GM23248 (cell line): ENCODE data around the gene ODC1. TPM values are rescaled to one million over a fixed set of nuclear protein-coding genes. Genes with fewer than 3 reads are reported as not detected.

Experiments
- DNase-seq: peaks from one replicate; pipeline ENCODE4 v3.0.0-alpha.2; 2015
- H2AFZ ChIP-seq: fragments of 200-600 bp; sonication (generic); 2 replicates; pipeline ENCODE4 v1.6.1; 2016; ENCODE audit warnings: antibody characterized with exemption
- H3F3A ChIP-seq: fragments of 200-600 bp; sonication (generic); 2 replicates; pipeline ENCODE4 v1.6.1; 2016; ENCODE audit warnings: mild to moderate bottlenecking, antibody characterized with exemption, mixed run types; ENCODE audit not compliant: insufficient read depth
- H3K27ac ChIP-seq: fragments of 200-600 bp; sonication (generic); 2 replicates; pipeline ENCODE4 v1.5.1; 2016; ENCODE audit warnings: mild to moderate bottlenecking
- H3K27me3 ChIP-seq: fragments of 200-600 bp; sonication (generic); replicated peaks from 2 replicates; pipeline ENCODE4 v1.6.1; 2016; ENCODE audit warnings: mild to moderate bottlenecking; ENCODE audit not compliant: insufficient read depth
- H3K36me3 ChIP-seq: fragments of 200-600 bp; sonication (generic); 2 replicates; pipeline ENCODE4 v1.6.1; 2016; ENCODE audit warnings: low read depth, mild to moderate bottlenecking
- H3K4me1 ChIP-seq: fragments of 200-600 bp; sonication (generic); 2 replicates; pipeline ENCODE4 v1.6.1; 2016; ENCODE audit warnings: mild to moderate bottlenecking; ENCODE audit not compliant: insufficient read depth
- H3K4me2 ChIP-seq: fragments of 200-600 bp; sonication (generic); one replicate; pipeline ENCODE4 v1.6.1; 2016; ENCODE audit warnings: mild to moderate bottlenecking; ENCODE audit not compliant: unreplicated experiment
- H3K4me3 ChIP-seq: fragments of 200-600 bp; sonication (generic); 2 replicates; pipeline ENCODE4 v1.5.1; 2016; ENCODE audit warnings: mild to moderate bottlenecking
- H3K79me2 ChIP-seq: fragments of 200-600 bp; sonication (generic); 2 replicates; pipeline ENCODE4 v1.6.1; 2016; ENCODE audit warnings: mild to moderate bottlenecking; ENCODE audit not compliant: insufficient read depth
- H3K9ac ChIP-seq: fragments of 200-600 bp; sonication (generic); 2 replicates; pipeline ENCODE4 v1.6.1; 2016; ENCODE audit warnings: mild to moderate bottlenecking
- H3K9me2 ChIP-seq: fragments of 200-600 bp; sonication (generic); 2 replicates; pipeline ENCODE4 v1.6.1; 2016; ENCODE audit warnings: mixed run types, mild to moderate bottlenecking, moderate library complexity; ENCODE audit not compliant: insufficient read depth
- H3K9me3 ChIP-seq: fragments of 200-600 bp; sonication (generic); one replicate; pipeline ENCODE4 v1.6.1; 2017; ENCODE audit warnings: low read depth
- H4K20me1 ChIP-seq: fragments of 200-600 bp; sonication (generic); 2 replicates; pipeline ENCODE4 v1.6.0; 2016; ENCODE audit not compliant: insufficient read depth
- EZH2 ChIP-seq: fragments of 200-600 bp; sonication (generic); IDR thresholded peaks from 2 replicates; pipeline ENCODE4 v1.6.1; 2018; ENCODE audit warnings: antibody characterized with exemption, mild to moderate bottlenecking; ENCODE audit not compliant: insufficient read depth, poor library complexity, severe bottlenecking
- EZH2phosphoT487 ChIP-seq: fragments of 200-600 bp; sonication (generic); IDR thresholded peaks from 2 replicates; pipeline ENCODE4 v1.6.1; 2018; ENCODE audit warnings: antibody characterized with exemption, moderate library complexity, mild to moderate bottlenecking, low read depth; ENCODE audit not compliant: insufficient read depth
- WGBS, 2 experiments: methylation state at CpG; one replicate each; pipeline ENCODE4 v1.1.6; 2015 to 2017; ENCODE audit warnings: low lambda C conversion rate in 2 of 2, low coverage in 1 of 2; ENCODE audit errors: missing lambda C conversion rate in 2 of 2; 5-methylcytosine and 5-hydroxymethylcytosine counted together
- in situ Hi-C: fragments of 300-500 bp; cut with MboI; formaldehyde crosslinking; loops from 2 replicates; pipeline ENCODE4 v1.15.0; 2020
- polyA plus RNA-seq: library from polyadenylated mRNA; unstranded; fragments of >200 nt; fragmentation: Nextera tagmentation; extraction: Ambion mirVana; gene quantifications from 2 replicates; pipeline ENCODE4 v1.2.1, GENCODE V29; 2016
- total RNA-seq: library from RNA; depleted of rRNA; stranded (reverse); fragments of >200 nt; shearing (Covaris generic); gene quantifications from 2 replicates; pipeline ENCODE4 v1.2.3, GENCODE V29; 2014

The ODC1 gene
- total and polyA plus RNA-seq, 2 experiments from 2014 or later = 58.3 to 106 TPM

GRCh38 chr2:10480359-10480949 lies 32.3 kb upstream of the ODC1 start:
- Histone ChIP-seq H3K27ac (no peak overlapping the region), H3K9me2 (no peaks in the 10 kb centered on the region), H3K4me3 (no peak overlapping the region), H3K79me2 (no peaks in the 10 kb centered on the region), H2AFZ (no peak overlapping the region), H3K4me1 (no peaks in the 10 kb centered on the region), H3K9me3 (no peaks in the 10 kb centered on the region), H4K20me1 (no peaks in the 10 kb centered on the region), H3K9ac (no peak overlapping the region), H3K36me3 (no peaks in the 10 kb centered on the region), H3F3A (no peaks in the 10 kb centered on the region), H3K4me2 (no peak overlapping the region), H3K27me3 (peaks cover 38% of the 10 kb centered on the region)
- 57 to 71% methylated on average over 1 to 2 of the region's 2 CpGs for WGBS, 2 experiments
- in situ Hi-C loops = no loop called here
- TF ChIP-seq EZH2 = no peak
- TF ChIP-seq EZH2phosphoT487 = no peak
- DNase-seq = no peak

GRCh38 chr2:10478916-10479315 lies 30.8 kb upstream of the ODC1 start:
- no peak overlapping the region for H3K9ac ChIP-seq
- DNase-seq = no peak
- no peaks in the 10 kb centered on the region for H3K4me1 ChIP-seq
- no peaks in the 10 kb centered on the region for H3K9me3 ChIP-seq
- H3K27me3 ChIP-seq = peaks cover 23% of the 10 kb centered on the region
- TF ChIP-seq EZH2phosphoT487 (no peak), EZH2 (no peak)
- H3K9me2 ChIP-seq = no peaks in the 10 kb centered on the region
- H3K36me3 ChIP-seq = no peaks in the 10 kb centered on the region
- no peak overlapping the region for H2AFZ ChIP-seq
- H3K27ac ChIP-seq = no peak overlapping the region
- H3K79me2 ChIP-seq = no peaks in the 10 kb centered on the region
- H3K4me2 ChIP-seq = no peak overlapping the region
- H3F3A ChIP-seq = no peaks in the 10 kb centered on the region
- in situ Hi-C loops = no loop called here
- 46 to 50% methylated on average over 12 of the region's 12 CpGs for WGBS, 2 experiments
- no peak overlapping the region for H3K4me3 ChIP-seq
- H4K20me1 ChIP-seq = no peaks in the 10 kb centered on the region

GRCh38 chr2:10478298-10478625 lies 30.1 kb upstream of the ODC1 start:
- no peaks in the 10 kb centered on the region for H3K9me3 ChIP-seq
- no peaks in the 10 kb centered on the region for H3K79me2 ChIP-seq
- no peak overlapping the region for H3K4me2 ChIP-seq
- WGBS, 2 experiments = 68 to 77% methylated on average over 12 of the region's 12 CpGs
- no peak overlapping the region for H3K9ac ChIP-seq
- peaks cover 16% of the 10 kb centered on the region; the same call in 1 of the 2 replicates for H3K27me3 ChIP-seq
- H3K4me3 ChIP-seq = no peak overlapping the region
- no peak for DNase-seq
- no peak for TF ChIP-seq EZH2phosphoT487
- TF ChIP-seq EZH2 = no peak
- H2AFZ ChIP-seq = no peak overlapping the region
- H3F3A ChIP-seq = no peaks in the 10 kb centered on the region
- no peaks in the 10 kb centered on the region for H3K9me2 ChIP-seq
- H3K4me1 ChIP-seq = no peaks in the 10 kb centered on the region
- no peak overlapping the region for H3K27ac ChIP-seq
- no peaks in the 10 kb centered on the region for H4K20me1 ChIP-seq
- no peaks in the 10 kb centered on the region for H3K36me3 ChIP-seq
- in situ Hi-C loops = no loop called here

GRCh38 chr2:10477443-10478297 lies 29.5 kb upstream of the ODC1 start:
- Histone ChIP-seq H3K4me3 (no peak overlapping the region), H3F3A (no peaks in the 10 kb centered on the region), H3K27me3 (peaks cover 11% of the 10 kb centered on the region; the same call in 1 of the 2 replicates), H3K4me2 (no peak overlapping the region), H3K9ac (no peak overlapping the region), H3K27ac (no peak overlapping the region), H4K20me1 (no peaks in the 10 kb centered on the region), H3K79me2 (no peaks in the 10 kb centered on the region), H3K9me2 (no peaks in the 10 kb centered on the region), H3K36me3 (no peaks in the 10 kb centered on the region), H3K4me1 (no peaks in the 10 kb centered on the region), H3K9me3 (no peaks in the 10 kb centered on the region), H2AFZ (no peak overlapping the region)
- 58 to 59% methylated on average over 16 of the region's 16 CpGs for WGBS, 2 experiments
- in situ Hi-C loops = no loop called here
- TF ChIP-seq EZH2phosphoT487 = no peak
- no peak for TF ChIP-seq EZH2
- no peak for DNase-seq
